RWPE2 (cell line): ENCODE measurements around the gene ITGA11.

Source experiments
- ATAC-seq: fragments of 200-7000 bp; cut with Tn5 transposase; 3 replicates; pipeline ENCODE4 v1.9.1; 2021; ENCODE audit warnings: low read depth
- DNase-seq: peaks from one replicate; pipeline ENCODE4 v3.0.0-alpha.2; 2020; ENCODE audit warnings: low spot score
- H3K27ac ChIP-seq: fragments of 450-650 bp; 2 replicates; pipeline ENCODE4 v1.5.1; 2017; ENCODE audit warnings: mild to moderate bottlenecking; ENCODE audit not compliant: poor library complexity, severe bottlenecking
- H3K27me3 ChIP-seq: fragments of 250-450 bp; sonication (Bioruptor Pico); 2 replicates; pipeline ENCODE4 v1.5.1; 2021; ENCODE audit warnings: mild to moderate bottlenecking, moderate library complexity; ENCODE audit not compliant: insufficient read depth, poor library complexity, severe bottlenecking
- H3K36me3 ChIP-seq: fragments of 250-450 bp; sonication (Bioruptor Pico); 2 replicates; pipeline ENCODE4 v1.5.1; 2020; ENCODE audit warnings: low read depth, mild to moderate bottlenecking, moderate library complexity
- H3K4me1 ChIP-seq: fragments of 250-450 bp; sonication (Bioruptor Pico); 2 replicates; pipeline ENCODE4 v1.5.1; 2021; ENCODE audit warnings: mild to moderate bottlenecking, moderate library complexity; ENCODE audit not compliant: insufficient read depth, poor library complexity, severe bottlenecking
- H3K4me3 ChIP-seq: fragments of 250-450 bp; sonication (Bioruptor Pico); 2 replicates; pipeline ENCODE4 v1.5.1; 2021; ENCODE audit warnings: mild to moderate bottlenecking, moderate library complexity; ENCODE audit not compliant: severe bottlenecking
- H3K9me3 ChIP-seq: fragments of 250-450 bp; sonication (Bioruptor Pico); 2 replicates; pipeline ENCODE4 v1.5.1; 2021; ENCODE audit warnings: mild to moderate bottlenecking, moderate library complexity; ENCODE audit not compliant: severe bottlenecking
- TF ChIP-seq, protein P1 (sequence below): fragments of 450-650 bp; IDR thresholded peaks from one replicate; pipeline ENCODE4 v1.5.1; 2017; ENCODE audit warnings: mild to moderate bottlenecking, moderate library complexity; ENCODE audit not compliant: poor library complexity, severe bottlenecking

ITGA11 gene

DNA sequence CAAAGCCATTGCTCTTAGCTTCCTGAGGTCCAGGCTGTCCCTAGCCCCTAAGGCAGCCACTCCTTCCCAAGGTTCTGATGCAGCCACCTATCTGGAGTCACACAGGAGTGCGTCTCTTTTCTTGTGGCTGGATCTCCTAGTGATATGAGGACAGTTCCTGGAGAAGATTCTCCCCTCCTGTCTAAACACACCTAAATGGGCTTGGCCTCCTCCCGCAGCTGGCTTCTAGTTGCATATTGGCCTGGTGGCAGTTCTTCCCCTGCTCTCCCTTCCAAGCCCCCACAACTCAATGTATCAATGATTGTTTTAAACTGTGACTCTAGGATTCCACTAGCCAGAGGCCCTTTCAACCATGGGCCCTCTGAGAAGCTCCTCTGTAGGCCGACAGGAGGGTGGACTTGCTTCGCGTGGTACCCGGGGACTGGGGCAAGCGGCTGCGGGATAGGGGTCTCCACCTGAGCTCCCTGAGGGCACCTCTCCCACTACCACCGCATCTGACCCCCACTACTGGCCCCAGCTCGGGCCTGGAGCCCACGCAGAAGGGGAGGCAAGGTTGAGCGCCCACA, 1.4 kb downstream of the ITGA11 start:
- no peak for ATAC-seq
- Histone ChIP-seq H3K4me3 (no peak overlapping the region), H3K36me3 (no peaks in the 10 kb centered on the region), H3K4me1 (no peaks in the 10 kb centered on the region), H3K27me3 (peaks cover 58% of the 10 kb centered on the region), H3K9me3 (no peaks in the 10 kb centered on the region), H3K27ac (no peak overlapping the region)
- DNase-seq = no peak
- TF ChIP-seq, protein P1, sequence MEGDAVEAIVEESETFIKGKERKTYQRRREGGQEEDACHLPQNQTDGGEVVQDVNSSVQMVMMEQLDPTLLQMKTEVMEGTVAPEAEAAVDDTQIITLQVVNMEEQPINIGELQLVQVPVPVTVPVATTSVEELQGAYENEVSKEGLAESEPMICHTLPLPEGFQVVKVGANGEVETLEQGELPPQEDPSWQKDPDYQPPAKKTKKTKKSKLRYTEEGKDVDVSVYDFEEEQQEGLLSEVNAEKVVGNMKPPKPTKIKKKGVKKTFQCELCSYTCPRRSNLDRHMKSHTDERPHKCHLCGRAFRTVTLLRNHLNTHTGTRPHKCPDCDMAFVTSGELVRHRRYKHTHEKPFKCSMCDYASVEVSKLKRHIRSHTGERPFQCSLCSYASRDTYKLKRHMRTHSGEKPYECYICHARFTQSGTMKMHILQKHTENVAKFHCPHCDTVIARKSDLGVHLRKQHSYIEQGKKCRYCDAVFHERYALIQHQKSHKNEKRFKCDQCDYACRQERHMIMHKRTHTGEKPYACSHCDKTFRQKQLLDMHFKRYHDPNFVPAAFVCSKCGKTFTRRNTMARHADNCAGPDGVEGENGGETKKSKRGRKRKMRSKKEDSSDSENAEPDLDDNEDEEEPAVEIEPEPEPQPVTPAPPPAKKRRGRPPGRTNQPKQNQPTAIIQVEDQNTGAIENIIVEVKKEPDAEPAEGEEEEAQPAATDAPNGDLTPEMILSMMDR = no peak

DNA sequence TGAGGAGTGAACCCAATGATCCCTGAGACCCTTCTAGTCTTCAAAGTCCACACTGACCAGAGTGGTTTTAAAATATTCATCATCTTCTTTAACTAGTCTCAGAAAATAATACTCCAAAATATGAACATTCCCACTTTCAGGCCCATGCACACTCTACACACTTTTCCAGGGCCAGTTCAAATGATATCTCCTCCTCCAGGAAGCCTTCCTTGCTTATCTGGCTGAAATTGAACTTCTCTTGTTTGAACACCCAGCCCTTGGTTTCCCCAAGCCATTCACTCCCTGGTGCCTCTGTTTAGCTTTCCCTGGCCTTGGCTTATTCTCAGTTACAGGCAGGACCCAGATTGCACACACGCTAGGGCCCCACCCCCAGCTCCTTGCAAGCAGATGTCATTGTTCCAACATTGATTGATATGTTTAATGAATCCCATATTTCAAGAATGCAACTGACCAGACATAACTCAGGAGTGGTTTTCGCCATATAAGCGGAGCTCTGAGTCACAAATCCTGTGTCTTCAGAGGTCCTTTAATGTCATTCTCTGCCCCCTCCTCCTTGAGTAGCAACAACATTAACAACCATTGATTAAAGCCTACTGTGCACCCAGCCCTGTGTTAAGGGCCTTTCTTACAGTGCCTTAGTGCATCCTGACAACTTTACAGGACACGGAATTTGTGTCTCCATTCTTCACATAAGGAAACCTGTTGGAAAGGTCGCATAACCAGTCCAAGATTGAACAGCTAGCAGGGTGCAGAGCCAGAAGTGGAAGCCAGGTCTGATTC, 2.1 kb downstream of the ITGA11 start:
- Histone ChIP-seq H3K27me3 (peaks cover 51% of the 10 kb centered on the region), H3K4me3 (no peak overlapping the region), H3K4me1 (no peaks in the 10 kb centered on the region), H3K27ac (no peak overlapping the region), H3K9me3 (no peaks in the 10 kb centered on the region), H3K36me3 (no peaks in the 10 kb centered on the region)
- peak; percentile 17 for DNase-seq
- ATAC-seq = no peak
- TF ChIP-seq, protein P1 = no peak

DNA sequence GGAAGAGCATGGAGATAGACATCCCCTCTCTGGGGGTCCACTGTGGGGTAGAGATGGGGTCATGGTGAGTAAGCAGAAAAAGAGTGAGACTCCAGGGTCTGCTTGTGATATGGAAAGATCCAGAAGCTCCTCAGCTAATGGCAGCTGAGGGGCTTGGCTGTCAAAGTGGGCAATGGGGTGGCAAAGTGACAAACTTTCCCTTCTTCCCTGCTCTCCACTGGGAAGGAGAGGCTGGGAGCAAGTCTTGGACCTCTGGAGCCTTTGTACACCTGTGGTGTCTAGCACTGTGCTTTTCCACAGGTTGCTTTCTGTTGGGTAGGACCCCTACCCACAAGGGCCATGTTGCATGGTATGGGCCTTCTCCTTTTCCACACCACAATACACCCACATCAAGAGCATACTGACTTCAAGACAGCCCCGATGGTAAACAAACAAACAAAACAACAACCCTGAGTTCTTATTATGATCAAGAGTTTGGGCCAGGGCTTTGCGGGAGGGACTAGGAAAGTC, 3.5 kb downstream of the ITGA11 start:
- no peaks in the 10 kb centered on the region for H3K9me3 ChIP-seq
- H3K27ac ChIP-seq = no peak overlapping the region
- DNase-seq (peak; percentile 33), ATAC-seq (no peak)
- TF ChIP-seq, protein P1 = no peak
- no peaks in the 10 kb centered on the region for H3K4me1 ChIP-seq
- H3K4me3 ChIP-seq = no peak overlapping the region
- peaks cover 40% of the 10 kb centered on the region for H3K27me3 ChIP-seq
- no peaks in the 10 kb centered on the region for H3K36me3 ChIP-seq

DNA sequence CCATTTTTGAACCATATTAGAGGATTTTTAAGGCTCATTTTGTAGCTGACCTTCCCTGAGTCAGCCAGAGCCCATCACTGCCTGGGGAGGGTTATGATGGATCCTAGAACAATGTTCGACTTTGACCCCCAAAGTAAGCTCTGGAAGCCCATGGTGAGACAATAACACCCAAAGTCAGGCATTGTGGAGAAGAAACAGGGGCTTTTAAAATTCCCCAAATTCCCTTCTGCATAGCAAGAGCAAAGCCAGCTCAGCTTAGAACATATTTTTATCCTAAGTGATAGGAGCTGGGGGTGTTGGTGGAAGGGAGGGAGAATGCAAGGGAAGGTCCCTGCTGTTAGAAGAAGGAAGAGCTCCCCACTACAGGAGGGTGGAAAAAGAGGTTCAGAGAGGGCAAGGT, 4.0 kb downstream of the ITGA11 start:
- no peaks in the 10 kb centered on the region for H3K9me3 ChIP-seq
- H3K27ac ChIP-seq = no peak overlapping the region
- no peaks in the 10 kb centered on the region for H3K36me3 ChIP-seq
- no peak for DNase-seq
- no peak overlapping the region for H3K4me3 ChIP-seq
- no peak for ATAC-seq
- peaks cover 34% of the 10 kb centered on the region for H3K27me3 ChIP-seq
- no peaks in the 10 kb centered on the region for H3K4me1 ChIP-seq
- TF ChIP-seq, protein P1 = no peak

DNA sequence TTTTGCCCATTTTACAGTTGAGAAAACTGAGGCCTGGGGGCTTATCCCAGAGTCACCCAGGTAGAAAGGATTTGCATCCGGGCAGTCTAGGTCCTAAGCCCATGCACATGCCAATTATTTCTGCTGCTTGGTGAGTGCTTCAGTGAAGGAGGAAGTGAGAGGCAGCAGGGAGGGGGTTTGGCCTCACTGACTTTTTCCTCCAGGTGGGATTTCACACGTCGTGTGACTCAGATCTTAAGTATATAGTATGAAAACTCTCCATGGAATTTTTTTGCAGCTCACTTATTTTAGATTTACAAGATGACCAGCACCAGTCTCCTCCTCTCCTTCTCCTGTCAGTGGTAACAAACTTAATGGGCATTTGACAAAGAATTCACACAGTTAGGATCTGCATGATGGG, 4.6 kb downstream of the ITGA11 start:
- H3K27me3 ChIP-seq = peaks cover 28% of the 10 kb centered on the region
- no peak overlapping the region for H3K27ac ChIP-seq
- DNase-seq = peak; percentile 25
- no peaks in the 10 kb centered on the region for H3K4me1 ChIP-seq
- no peaks in the 10 kb centered on the region for H3K9me3 ChIP-seq
- no peaks in the 10 kb centered on the region for H3K36me3 ChIP-seq
- TF ChIP-seq, protein P1 = no peak
- no peak; the same call in 2 of the 3 replicates for ATAC-seq
- H3K4me3 ChIP-seq = no peak overlapping the region
